Epithelial cell of esophagus (primary cell): ENCODE data around the gene RNASE1.
"Not testable (repeated sequence)": the region's sequence is repeated elsewhere in the genome, so short reads cannot be mapped to it uniquely, and the experiment has no call there.

ENCODE experiments used
- DNase-seq: peaks from one replicate; pipeline ENCODE4 v3.0.0; 2010; ENCODE audit warnings: low read depth
- H3K4me3 ChIP-seq: 2 replicates; pipeline ENCODE4 v1.5.1; 2011; ENCODE audit warnings: mild to moderate bottlenecking, low read length, control low read depth
- TF ChIP-seq, protein P1 (sequence below): IDR thresholded peaks from 2 replicates; pipeline ENCODE4 v1.5.1; 2011; ENCODE audit warnings: low read depth, mild to moderate bottlenecking, low read length, control low read depth, inconsistent platforms; ENCODE audit not compliant: insufficient read depth; ENCODE audit errors: missing control alignments

The RNASE1 gene

DNA sequence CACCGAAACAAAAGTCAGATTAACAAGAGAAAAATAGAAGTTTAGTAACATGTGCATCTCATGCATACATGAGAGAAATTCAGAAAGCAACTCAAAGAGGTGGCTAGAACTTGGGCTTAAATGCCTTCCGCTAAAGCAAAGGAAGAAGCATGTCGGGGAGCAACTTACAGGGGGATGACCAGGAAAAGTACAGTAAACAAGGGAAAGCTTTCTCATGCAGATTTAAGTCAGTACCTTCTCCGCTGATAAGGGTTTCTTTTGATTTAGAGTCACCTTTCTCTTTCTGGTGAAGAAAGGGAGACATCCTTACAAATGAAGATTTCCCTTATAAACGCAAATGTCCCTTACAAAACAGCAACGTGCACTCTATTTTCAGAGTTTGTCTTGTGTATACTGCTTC, 27.6 kb downstream of the RNASE1 start:
- TF ChIP-seq, protein P1, sequence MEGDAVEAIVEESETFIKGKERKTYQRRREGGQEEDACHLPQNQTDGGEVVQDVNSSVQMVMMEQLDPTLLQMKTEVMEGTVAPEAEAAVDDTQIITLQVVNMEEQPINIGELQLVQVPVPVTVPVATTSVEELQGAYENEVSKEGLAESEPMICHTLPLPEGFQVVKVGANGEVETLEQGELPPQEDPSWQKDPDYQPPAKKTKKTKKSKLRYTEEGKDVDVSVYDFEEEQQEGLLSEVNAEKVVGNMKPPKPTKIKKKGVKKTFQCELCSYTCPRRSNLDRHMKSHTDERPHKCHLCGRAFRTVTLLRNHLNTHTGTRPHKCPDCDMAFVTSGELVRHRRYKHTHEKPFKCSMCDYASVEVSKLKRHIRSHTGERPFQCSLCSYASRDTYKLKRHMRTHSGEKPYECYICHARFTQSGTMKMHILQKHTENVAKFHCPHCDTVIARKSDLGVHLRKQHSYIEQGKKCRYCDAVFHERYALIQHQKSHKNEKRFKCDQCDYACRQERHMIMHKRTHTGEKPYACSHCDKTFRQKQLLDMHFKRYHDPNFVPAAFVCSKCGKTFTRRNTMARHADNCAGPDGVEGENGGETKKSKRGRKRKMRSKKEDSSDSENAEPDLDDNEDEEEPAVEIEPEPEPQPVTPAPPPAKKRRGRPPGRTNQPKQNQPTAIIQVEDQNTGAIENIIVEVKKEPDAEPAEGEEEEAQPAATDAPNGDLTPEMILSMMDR: no peak
- DNase-seq: no peak
- no peak overlapping the region for H3K4me3 ChIP-seq

DNA sequence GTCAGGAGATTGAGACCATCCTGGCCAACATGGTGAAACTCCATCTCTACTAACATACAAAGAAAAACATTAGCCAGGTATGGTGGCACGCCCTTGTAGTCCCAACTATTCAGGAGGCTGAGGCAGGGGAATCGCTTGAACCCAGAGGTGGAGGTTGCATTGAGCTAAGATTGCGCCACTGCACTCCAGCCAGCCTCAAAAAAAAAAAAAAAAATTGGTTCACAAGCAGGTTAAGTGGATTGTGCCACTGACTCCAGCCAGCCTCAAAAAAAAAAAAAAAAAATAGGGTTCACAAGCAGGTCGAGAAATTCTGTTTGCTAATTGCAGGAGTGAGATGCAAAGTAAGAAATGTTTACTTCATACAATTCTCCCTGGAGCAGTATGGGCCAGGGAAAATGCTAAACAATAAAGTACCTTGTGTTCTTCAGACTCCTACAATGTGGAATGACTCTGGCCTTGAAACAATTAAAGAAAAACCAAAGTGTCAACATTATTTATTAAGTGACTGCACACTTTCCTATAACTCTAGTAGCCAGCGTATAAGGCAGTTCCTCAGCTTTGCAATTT, 28.3 kb downstream of the RNASE1 start:
- no peak overlapping the region for H3K4me3 ChIP-seq
- DNase-seq: no peak
- TF ChIP-seq, protein P1: no peak

DNA sequence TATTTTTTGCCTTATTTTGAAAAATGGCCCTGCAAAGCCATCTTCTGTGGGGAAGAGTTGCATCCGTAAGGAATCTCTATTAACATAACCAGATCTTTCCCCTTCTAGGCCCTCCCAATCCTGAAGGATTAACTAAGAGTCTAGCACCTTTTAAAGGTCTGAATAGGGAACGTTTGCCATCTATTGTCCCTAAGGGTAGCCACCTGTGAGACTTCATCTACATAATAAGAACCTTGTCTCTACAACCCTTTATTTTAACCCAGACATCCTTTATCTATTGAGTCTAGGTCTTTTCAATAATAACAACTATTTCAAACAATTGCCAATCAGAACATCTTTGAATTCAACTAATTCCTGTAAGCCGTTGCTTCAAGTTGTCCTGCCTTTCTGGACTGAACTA, 30.0 kb downstream of the RNASE1 start:
- TF ChIP-seq, protein P1: no peak
- no peak overlapping the region for H3K4me3 ChIP-seq
- DNase-seq: no peak

- H3K4me3 ChIP-seq: no peak overlapping the region
- TF ChIP-seq, protein P1: no peak
- no peak for DNase-seq
These were observed 33.2 kb downstream of the RNASE1 start for GRCh38 chr14:20769421-20769820.

DNA sequence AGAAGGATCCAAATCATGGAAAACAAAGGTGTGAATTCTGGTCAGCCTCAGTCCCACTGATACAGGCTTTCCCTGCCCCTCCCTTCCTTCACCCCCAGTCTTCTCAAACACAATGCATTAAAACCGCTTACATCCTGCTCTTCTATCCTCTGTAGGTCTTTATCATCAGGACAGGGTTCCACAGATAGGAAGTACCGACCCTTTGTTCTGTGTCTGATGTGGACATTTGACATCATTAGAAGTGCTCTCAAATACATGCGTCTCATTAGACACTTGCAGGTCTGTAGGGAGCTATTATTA, 34.1 kb downstream of the RNASE1 start:
- no peak for DNase-seq
- no peak overlapping the region for H3K4me3 ChIP-seq
- TF ChIP-seq, protein P1: no peak

DNA sequence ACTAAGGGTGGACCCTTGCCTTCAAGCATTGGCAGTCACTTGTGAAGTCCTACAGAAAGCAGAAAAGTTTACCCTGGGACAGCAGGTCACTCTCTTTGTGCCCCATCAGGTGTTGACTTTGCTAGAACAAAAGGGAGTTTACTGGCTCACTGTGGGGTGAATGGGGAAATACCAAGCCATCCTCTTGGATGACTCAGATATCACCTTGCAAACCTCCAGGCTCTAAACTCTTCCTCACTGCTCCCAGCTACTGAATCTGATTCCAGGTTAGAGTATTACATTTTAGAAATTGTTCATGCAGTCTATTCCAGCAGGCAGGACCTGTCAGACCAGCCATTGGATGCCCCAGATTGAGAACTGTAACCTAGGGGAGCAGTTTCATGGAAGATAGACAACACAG, 41.7 kb downstream of the RNASE1 start:
- H3K4me3 ChIP-seq: no peak overlapping the region
- TF ChIP-seq, protein P1: no peak
- peak; percentile 39 for DNase-seq

DNA sequence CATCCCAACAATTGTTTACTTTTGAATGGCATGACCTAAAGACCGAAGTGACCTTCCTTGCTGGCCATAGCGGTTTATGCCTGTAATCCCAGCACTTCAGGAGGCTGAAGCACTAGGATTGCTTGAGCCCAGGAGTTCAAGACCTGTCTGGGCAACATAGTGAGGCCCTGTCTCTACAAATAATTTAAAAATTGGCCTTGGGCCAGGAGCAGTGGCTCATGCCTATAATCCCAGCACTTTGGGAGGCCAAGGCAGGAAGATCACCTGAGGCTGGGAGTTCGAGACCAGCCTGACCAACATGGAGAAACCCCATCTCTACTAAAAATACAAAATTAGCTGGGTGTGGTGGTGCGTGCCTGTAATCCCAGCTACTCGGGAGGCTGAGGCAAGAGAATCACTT, 43.2 kb downstream of the RNASE1 start:
- DNase-seq, H3K4me3 ChIP-seq: not testable (repeated sequence)
